ENCODE data around the gene TTC7B.
"Not testable (repeated sequence)": the region's sequence is repeated elsewhere in the genome, so short reads cannot be mapped to it uniquely, and the experiment has no call there.

The TTC7B gene

DNA sequence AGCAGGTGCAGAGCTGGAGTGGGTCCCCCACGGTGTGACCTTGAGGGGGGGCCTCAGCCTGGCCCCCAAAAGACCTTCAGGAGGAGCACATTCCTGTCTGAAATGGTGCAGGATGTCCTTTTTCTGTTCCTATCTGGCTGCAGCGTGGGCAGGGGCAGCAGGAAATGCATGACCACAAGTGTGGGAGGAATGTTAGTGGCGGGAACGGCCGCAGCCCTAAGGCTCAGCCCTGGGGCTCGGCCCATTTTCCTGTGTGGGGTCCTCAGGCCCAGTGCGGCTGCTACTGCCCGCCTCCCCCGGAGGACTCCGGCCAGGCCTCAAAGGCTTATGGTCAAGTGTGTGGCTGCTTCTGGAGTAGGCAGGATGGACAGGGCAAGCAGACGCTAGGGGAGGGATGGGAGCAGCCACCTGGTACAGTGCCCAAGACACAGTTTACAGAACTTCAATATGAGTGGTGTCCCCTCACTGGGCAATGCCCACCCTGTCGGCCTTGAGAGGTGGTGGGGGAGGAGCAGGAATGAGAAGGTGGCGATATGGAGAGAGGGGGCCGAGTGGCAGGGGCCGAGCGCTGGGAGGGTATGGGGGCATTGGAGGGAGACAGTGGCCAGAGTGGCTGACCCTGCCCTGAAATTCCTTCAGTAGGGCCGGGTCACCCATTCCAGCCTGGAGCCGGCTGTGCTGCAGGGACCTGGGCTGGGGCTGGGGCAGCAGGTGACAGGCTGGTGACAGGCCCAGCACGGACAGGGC is 282.0 kb downstream of the TTC7B start:
- no peak overlapping the region for H3K4me3 ChIP-seq (ENCODE audit: insufficient read length, low read depth)
- no peaks in the 10 kb centered on the region for H3K36me3 ChIP-seq (ENCODE audit: insufficient read depth, insufficient read length, low read length)
- no peak overlapping the region for H3K9ac ChIP-seq (ENCODE audit: insufficient read length, low read depth)
- H3K27me3 ChIP-seq (ENCODE audit: insufficient read depth, insufficient read length) = no peaks in the 10 kb centered on the region
- TF ChIP-seq SUZ12 (IDR thresholded peaks at IDR 0.05; ENCODE audit: extremely low read depth, insufficient read depth, insufficient read length) (no peak), YY1 (IDR thresholded peaks at IDR 0.05; ENCODE audit: insufficient read depth, insufficient read length) (no peak), ZNF274 (IDR thresholded peaks at IDR 0.05; ENCODE audit: low read depth, low read length) (no peak)
- no peaks in the 10 kb centered on the region for H3K9me3 ChIP-seq (ENCODE audit: insufficient read depth, low read length)
- no peak for DNase-seq (ENCODE audit: low read depth, low spot score)
- peaks cover 12% of the 10 kb centered on the region for H3K4me1 ChIP-seq (ENCODE audit: insufficient read depth, insufficient read length)

GRCh38 chr14:90533591-90534021 is 282.6 kb downstream of the TTC7B start:
- Histone ChIP-seq H3K9me3 (ENCODE audit: insufficient read depth, low read length) (no peaks in the 10 kb centered on the region), H3K4me1 (ENCODE audit: insufficient read depth, insufficient read length) (peaks cover 9% of the 10 kb centered on the region), H3K27me3 (ENCODE audit: insufficient read depth, insufficient read length) (no peaks in the 10 kb centered on the region), H3K36me3 (ENCODE audit: insufficient read depth, insufficient read length, low read length) (no peaks in the 10 kb centered on the region), H3K4me3 (ENCODE audit: insufficient read length, low read depth) (no peak overlapping the region), H3K9ac (ENCODE audit: insufficient read length, low read depth) (no peak overlapping the region)
- DNase-seq (ENCODE audit: low read depth, low spot score) = no peak
- TF ChIP-seq SUZ12 (IDR thresholded peaks at IDR 0.05; ENCODE audit: extremely low read depth, insufficient read depth, insufficient read length) = no peak
- TF ChIP-seq ZNF274 (IDR thresholded peaks at IDR 0.05; ENCODE audit: low read depth, low read length) = no peak
- no peak for TF ChIP-seq YY1 (IDR thresholded peaks at IDR 0.05; ENCODE audit: insufficient read depth, insufficient read length)

DNA sequence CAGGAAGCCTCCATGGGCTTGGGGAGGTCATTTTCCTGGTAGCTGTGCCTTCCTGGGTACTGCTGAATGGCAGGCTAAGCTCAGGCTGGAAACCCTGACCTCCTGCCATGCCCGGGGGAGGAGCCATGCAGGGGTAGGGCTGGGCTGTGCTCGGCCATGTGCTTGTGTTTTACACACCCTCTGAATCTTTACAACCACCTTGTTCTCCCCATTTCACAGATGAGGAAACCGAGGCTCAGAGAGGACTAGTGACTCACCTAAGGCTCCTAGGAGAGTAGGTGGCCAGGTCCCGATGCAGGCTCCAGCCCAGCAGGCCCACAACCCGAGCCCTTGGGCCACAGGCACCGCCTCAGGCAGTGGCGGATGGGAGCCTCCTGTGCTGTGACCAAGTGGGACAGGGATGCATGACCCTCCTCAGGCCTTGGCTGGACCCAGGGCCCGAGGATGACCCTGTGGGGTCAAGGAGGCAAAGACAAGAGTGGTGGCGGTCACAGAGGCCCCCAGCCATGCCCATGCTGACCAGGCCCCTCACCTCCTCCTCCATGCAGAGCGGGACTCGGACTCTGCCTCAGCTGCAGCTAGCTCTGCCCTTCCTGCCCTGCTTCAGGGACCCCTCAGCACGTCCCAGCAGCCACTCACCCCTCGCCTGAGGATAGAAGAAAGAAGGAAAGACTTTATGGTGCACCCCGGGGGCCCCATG is 283.3 kb downstream of the TTC7B start:
- Histone ChIP-seq H3K4me1 (ENCODE audit: insufficient read depth, insufficient read length) (peaks cover 9% of the 10 kb centered on the region), H3K27me3 (ENCODE audit: insufficient read depth, insufficient read length) (no peaks in the 10 kb centered on the region), H3K4me3 (ENCODE audit: insufficient read length, low read depth) (no peak overlapping the region), H3K9ac (ENCODE audit: insufficient read length, low read depth) (no peak overlapping the region), H3K9me3 (ENCODE audit: insufficient read depth, low read length) (no peaks in the 10 kb centered on the region), H3K36me3 (ENCODE audit: insufficient read depth, insufficient read length, low read length) (no peaks in the 10 kb centered on the region)
- DNase-seq (ENCODE audit: low read depth, low spot score) = no peak
- no peak for TF ChIP-seq ZNF274 (IDR thresholded peaks at IDR 0.05; ENCODE audit: low read depth, low read length)
- TF ChIP-seq SUZ12 (IDR thresholded peaks at IDR 0.05; ENCODE audit: extremely low read depth, insufficient read depth, insufficient read length) = no peak
- no peak for TF ChIP-seq YY1 (IDR thresholded peaks at IDR 0.05; ENCODE audit: insufficient read depth, insufficient read length)

DNA sequence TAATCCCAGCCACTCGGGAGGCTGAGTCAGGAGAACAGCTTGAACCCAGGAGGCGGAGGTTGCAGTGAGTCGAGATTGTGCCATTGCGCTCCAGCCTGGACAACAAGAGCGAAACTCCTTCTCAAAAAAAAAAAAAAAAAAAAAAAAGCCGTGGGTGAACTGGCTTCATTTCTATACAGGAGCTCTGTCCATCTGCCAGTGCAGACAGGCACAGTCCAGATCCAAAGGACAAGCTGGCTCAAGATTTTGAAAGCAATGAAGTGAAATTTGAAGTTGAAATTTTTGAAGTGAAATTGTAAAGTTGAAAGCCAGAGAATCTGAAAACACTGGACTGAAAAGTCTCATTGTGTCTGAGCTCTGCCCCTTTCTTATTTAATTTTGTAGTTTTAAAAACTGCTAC is 284.7 kb downstream of the TTC7B start:
- Histone ChIP-seq H3K9me3 (ENCODE audit: insufficient read depth, low read length) (0 out of 2 replicates have a peak, but pooled peaks cover 7% of the 10 kb centered on the region), H3K36me3 (ENCODE audit: insufficient read depth, insufficient read length, low read length) (no peaks in the 10 kb centered on the region), H3K4me1 (ENCODE audit: insufficient read depth, insufficient read length) (peaks cover 9% of the 10 kb centered on the region), H3K27me3 (ENCODE audit: insufficient read depth, insufficient read length) (no peaks in the 10 kb centered on the region), H3K9ac (ENCODE audit: insufficient read length, low read depth) (no peak overlapping the region), H3K4me3 (ENCODE audit: insufficient read length, low read depth) (no peak overlapping the region)
- TF ChIP-seq ZNF274 (IDR thresholded peaks at IDR 0.05; ENCODE audit: low read depth, low read length) (no peak), YY1 (IDR thresholded peaks at IDR 0.05; ENCODE audit: insufficient read depth, insufficient read length) (no peak), SUZ12 (IDR thresholded peaks at IDR 0.05; ENCODE audit: extremely low read depth, insufficient read depth, insufficient read length) (no peak)
- DNase-seq (ENCODE audit: low read depth, low spot score) = no peak

- TF ChIP-seq YY1 (IDR thresholded peaks at IDR 0.05; ENCODE audit: insufficient read depth, insufficient read length) = no peak
- TF ChIP-seq ZNF274 (IDR thresholded peaks at IDR 0.05; ENCODE audit: low read depth, low read length) = no peak
- Histone ChIP-seq H3K9ac (ENCODE audit: insufficient read length, low read depth) (no peak overlapping the region), H3K4me1 (ENCODE audit: insufficient read depth, insufficient read length) (peaks cover 6% of the 10 kb centered on the region), H3K9me3 (ENCODE audit: insufficient read depth, low read length) (0 out of 2 replicates have a peak, but pooled peaks cover 11% of the 10 kb centered on the region), H3K36me3 (ENCODE audit: insufficient read depth, insufficient read length, low read length) (no peaks in the 10 kb centered on the region), H3K4me3 (ENCODE audit: insufficient read length, low read depth) (no peak overlapping the region), H3K27me3 (ENCODE audit: insufficient read depth, insufficient read length) (no peaks in the 10 kb centered on the region)
- no peak for DNase-seq (ENCODE audit: low read depth, low spot score)
Measured at GRCh38 chr14:90530523-90530922, 285.7 kb downstream of the TTC7B start.

DNA sequence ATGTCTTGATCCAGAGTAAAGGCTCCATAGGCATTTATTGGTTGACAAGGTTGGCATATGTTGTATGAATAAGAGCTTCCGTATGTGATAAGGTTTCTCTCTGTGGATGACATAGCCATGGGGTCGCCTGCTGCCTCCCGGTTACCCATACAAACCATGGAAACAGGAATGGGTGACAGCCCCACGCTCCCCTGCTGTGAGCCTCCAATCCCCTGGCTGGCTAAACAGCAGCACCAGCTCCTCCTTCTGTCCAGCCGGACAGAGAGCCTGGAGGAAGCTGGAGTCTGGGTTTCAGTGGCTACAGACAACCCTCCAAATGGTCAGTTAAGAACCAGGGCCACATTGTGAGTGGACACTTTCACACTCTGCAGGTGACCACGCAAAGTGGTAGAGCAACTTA is 288.3 kb downstream of the TTC7B start:
- Histone ChIP-seq H3K4me3 (ENCODE audit: insufficient read length, low read depth) (no peak overlapping the region), H3K9ac (ENCODE audit: insufficient read length, low read depth) (no peak overlapping the region), H3K27me3 (ENCODE audit: insufficient read depth, insufficient read length) (no peaks in the 10 kb centered on the region), H3K4me1 (ENCODE audit: insufficient read depth, insufficient read length) (peaks cover under 1% of the 10 kb centered on the region), H3K36me3 (ENCODE audit: insufficient read depth, insufficient read length, low read length) (no peaks in the 10 kb centered on the region), H3K9me3 (ENCODE audit: insufficient read depth, low read length) (0 out of 2 replicates have a peak, but pooled peaks cover 11% of the 10 kb centered on the region)
- TF ChIP-seq SUZ12 (IDR thresholded peaks at IDR 0.05; ENCODE audit: extremely low read depth, insufficient read depth, insufficient read length) = no peak
- TF ChIP-seq ZNF274 (IDR thresholded peaks at IDR 0.05; ENCODE audit: low read depth, low read length) = no peak
- no peak for TF ChIP-seq YY1 (IDR thresholded peaks at IDR 0.05; ENCODE audit: insufficient read depth, insufficient read length)
- no peak for DNase-seq (ENCODE audit: low read depth, low spot score)

DNA sequence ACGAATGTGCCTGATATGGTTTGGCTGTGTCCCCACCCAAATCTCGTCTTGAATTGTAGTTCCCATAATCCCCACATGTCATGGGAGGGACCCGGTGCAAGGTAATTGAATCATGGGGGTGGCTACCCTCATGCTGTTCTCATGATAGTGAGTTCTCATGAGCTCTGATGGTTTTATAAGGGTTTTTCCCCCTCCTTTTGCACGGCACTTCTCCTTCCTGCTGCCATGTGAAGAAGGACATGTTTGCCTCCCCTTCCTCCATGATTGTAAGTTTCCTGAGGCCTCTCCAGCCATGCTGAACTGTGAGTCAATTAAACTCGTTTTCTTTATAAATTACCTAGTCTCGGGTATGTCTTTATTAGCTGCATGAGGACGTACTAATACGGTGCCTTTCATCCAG is 289.7 kb downstream of the TTC7B start:
- H3K27me3 ChIP-seq (ENCODE audit: insufficient read depth, insufficient read length); DNase-seq (ENCODE audit: low read depth, low spot score); H3K9ac ChIP-seq (ENCODE audit: insufficient read length, low read depth); H3K36me3 ChIP-seq (ENCODE audit: insufficient read depth, insufficient read length, low read length); H3K4me3 ChIP-seq (ENCODE audit: insufficient read length, low read depth); H3K4me1 ChIP-seq (ENCODE audit: insufficient read depth, insufficient read length): not testable (repeated sequence)
- H3K9me3 ChIP-seq (ENCODE audit: insufficient read depth, low read length) = 0 out of 2 replicates have a peak, but pooled peaks cover 11% of the 10 kb centered on the region

DNA sequence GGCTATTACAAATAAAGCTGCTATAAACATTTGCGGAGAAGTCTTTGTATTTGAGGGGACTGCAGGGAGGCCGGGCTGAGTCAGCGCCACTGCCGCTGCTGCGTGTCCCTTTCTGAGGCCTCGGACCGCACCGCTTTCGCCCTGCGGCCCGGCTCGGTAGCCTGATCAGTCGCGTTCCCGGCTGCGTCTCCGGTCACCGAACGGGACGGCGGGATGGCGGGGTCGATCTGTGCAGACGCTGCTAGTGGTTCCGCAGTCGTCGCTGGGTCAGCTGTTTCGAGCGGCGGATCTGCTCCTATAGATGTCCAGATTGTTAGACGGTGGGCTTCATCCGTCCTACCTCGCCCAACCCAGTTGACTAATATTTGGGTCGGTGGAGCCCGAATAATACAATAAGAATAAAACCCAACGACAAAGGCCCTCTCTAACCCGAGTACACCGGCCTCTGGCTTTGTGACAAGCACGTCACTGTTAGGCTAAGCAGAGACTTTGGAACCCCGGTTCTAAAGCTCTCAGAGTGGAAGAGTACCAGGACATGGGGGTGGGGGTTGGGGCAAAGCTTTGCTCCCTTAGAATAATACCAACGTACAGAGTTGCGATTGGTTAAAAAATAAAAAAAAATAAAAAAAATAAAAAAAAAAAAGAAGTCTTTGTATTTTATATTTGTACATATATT is 290.7 kb downstream of the TTC7B start:
- not testable (repeated sequence) for DNase-seq (ENCODE audit: low read depth, low spot score); H3K4me3 ChIP-seq (ENCODE audit: insufficient read length, low read depth); H3K27me3 ChIP-seq (ENCODE audit: insufficient read depth, insufficient read length); H3K4me1 ChIP-seq (ENCODE audit: insufficient read depth, insufficient read length); H3K9ac ChIP-seq (ENCODE audit: insufficient read length, low read depth); H3K36me3 ChIP-seq (ENCODE audit: insufficient read depth, insufficient read length, low read length)
- H3K9me3 ChIP-seq (ENCODE audit: insufficient read depth, low read length) = 0 out of 2 replicates have a peak, but pooled peaks cover 11% of the 10 kb centered on the region

Measured in NT2/D1 (cell line).